DND-41 (cell line): Measurements from ENCODE around the gene CD200.

Experiments used
- ATAC-seq: fragments of 200-7000 bp; cut with Tn5 transposase; 3 replicates; pipeline ENCODE4 v1.9.1; 2021; ENCODE audit warnings: low read depth; ENCODE audit not compliant: insufficient read depth
- DNase-seq: peaks from one replicate; pipeline ENCODE4 v3.0.0-alpha.2; 2020
- H2AFZ ChIP-seq: 2 replicates; pipeline ENCODE4 v1.6.0; 2012; ENCODE audit warnings: low read depth, low read length
- H3K27ac ChIP-seq: 2 replicates; pipeline ENCODE4 v1.5.1; 2012; ENCODE audit warnings: low read length, inconsistent platforms
- H3K27me3 ChIP-seq: fragments of 200-600 bp; sonication (generic); 2 replicates; pipeline ENCODE4 v1.6.0; 2012; ENCODE audit warnings: low read length, mild to moderate bottlenecking, inconsistent platforms; ENCODE audit not compliant: insufficient read depth, poor library complexity
- H3K36me3 ChIP-seq: 2 replicates; pipeline ENCODE4 v1.5.1; 2012; ENCODE audit warnings: low read length, inconsistent platforms; ENCODE audit not compliant: insufficient read depth
- H3K4me1 ChIP-seq: 2 replicates; pipeline ENCODE4 v1.5.1; 2012; ENCODE audit warnings: mild to moderate bottlenecking, low read length; ENCODE audit not compliant: insufficient read depth
- H3K4me2 ChIP-seq: 2 replicates; pipeline ENCODE4 v1.6.0; 2012; ENCODE audit warnings: mild to moderate bottlenecking, moderate library complexity, low read length, inconsistent platforms; ENCODE audit not compliant: insufficient read depth
- H3K4me3 ChIP-seq, 2 experiments: fragments of 200-600 bp in 1 of 2; shearing (Covaris generic) in 1 of 2; 2 replicates each; pipeline ENCODE4 v1.5.1; 2012 to 2016; ENCODE audit warnings: inconsistent platforms in 2 of 2, low read length in 2 of 2, mild to moderate bottlenecking in 2 of 2, low read depth in 1 of 2, moderate library complexity in 1 of 2
- H3K79me2 ChIP-seq: 2 replicates; pipeline ENCODE4 v1.6.0; 2012; ENCODE audit warnings: low read length, inconsistent platforms; ENCODE audit not compliant: insufficient read depth
- H3K9ac ChIP-seq: 2 replicates; pipeline ENCODE4 v1.6.0; 2012; ENCODE audit warnings: low read depth, mild to moderate bottlenecking, inconsistent platforms, low read length, moderate library complexity
- H3K9me3 ChIP-seq: 2 replicates; pipeline ENCODE4 v1.5.1; 2012; ENCODE audit warnings: low read length, moderate library complexity, mild to moderate bottlenecking, inconsistent platforms; ENCODE audit not compliant: insufficient read depth, severe bottlenecking
- H4K20me1 ChIP-seq: 2 replicates; pipeline ENCODE4 v1.6.0; 2012; ENCODE audit warnings: low read length; ENCODE audit not compliant: insufficient read depth
- CTCF ChIP-seq: IDR thresholded peaks from 2 replicates; pipeline ENCODE4 v1.5.1; 2012; ENCODE audit warnings: borderline replicate concordance, low read length, moderate library complexity, mild to moderate bottlenecking; ENCODE audit not compliant: poor library complexity, severe bottlenecking; ENCODE audit errors: extremely low read depth
- EZH2 ChIP-seq: IDR thresholded peaks from 3 replicates; pipeline ENCODE4 v1.6.1; 2012; ENCODE audit warnings: borderline replicate concordance, low read depth, mild to moderate bottlenecking, moderate library complexity, low read length, inconsistent platforms; ENCODE audit not compliant: severe bottlenecking

CD200 gene

GRCh38 chr3:112297714-112298113 is 35.2 kb upstream of the CD200 start:
- no peaks in the 10 kb centered on the region for H3K27me3 ChIP-seq
- H3K4me1 ChIP-seq = no peaks in the 10 kb centered on the region
- ATAC-seq = no peak
- no peaks in the 10 kb centered on the region for H4K20me1 ChIP-seq
- H3K9ac ChIP-seq = no peak overlapping the region
- H2AFZ ChIP-seq = no peak overlapping the region
- TF ChIP-seq EZH2 (no peak), CTCF (no peak)
- no peak overlapping the region for H3K4me3 ChIP-seq
- H3K79me2 ChIP-seq = no peaks in the 10 kb centered on the region
- H3K4me2 ChIP-seq = no peak overlapping the region
- H3K27ac ChIP-seq = no peak overlapping the region
- no peak for DNase-seq
- H3K9me3 ChIP-seq = no peaks in the 10 kb centered on the region
- H3K36me3 ChIP-seq = no peaks in the 10 kb centered on the region

- Histone ChIP-seq H3K36me3 (no peaks in the 10 kb centered on the region), H3K9me3 (no peaks in the 10 kb centered on the region), H3K4me1 (no peaks in the 10 kb centered on the region), H3K27ac (no peak overlapping the region), H4K20me1 (no peaks in the 10 kb centered on the region), H3K4me3 (no peak overlapping the region), H3K4me2 (no peak overlapping the region), H3K27me3 (no peaks in the 10 kb centered on the region), H3K79me2 (no peaks in the 10 kb centered on the region), H2AFZ (no peak overlapping the region), H3K9ac (no peak overlapping the region)
- TF ChIP-seq EZH2 = no peak
- TF ChIP-seq CTCF = no peak
- no peak for DNase-seq
- no peak for ATAC-seq
Measured at GRCh38 chr3:112298781-112299180, 34.2 kb upstream of the CD200 start.

GRCh38 chr3:112302150-112302830 is 30.7 kb upstream of the CD200 start:
- H4K20me1 ChIP-seq = no peaks in the 10 kb centered on the region
- no peak overlapping the region for H2AFZ ChIP-seq
- H3K9me3 ChIP-seq = no peaks in the 10 kb centered on the region
- no peak for TF ChIP-seq CTCF
- no peak for TF ChIP-seq EZH2
- no peak overlapping the region for H3K4me3 ChIP-seq
- H3K9ac ChIP-seq = no peak overlapping the region
- ATAC-seq (no peak), DNase-seq (no peak)
- H3K27me3 ChIP-seq = no peaks in the 10 kb centered on the region
- no peak overlapping the region for H3K27ac ChIP-seq
- no peak overlapping the region for H3K4me2 ChIP-seq
- H3K79me2 ChIP-seq = no peaks in the 10 kb centered on the region
- no peaks in the 10 kb centered on the region for H3K4me1 ChIP-seq
- H3K36me3 ChIP-seq = no peaks in the 10 kb centered on the region
